GM12874 (cell line): ENCODE data around the gene IL17RA.

Experiments used
- TF ChIP-seq, protein P1 (sequence below): IDR thresholded peaks from 2 replicates; pipeline ENCODE4 v1.5.1; 2011; ENCODE audit warnings: low read depth, mild to moderate bottlenecking, control low read depth, low read length, moderate library complexity; ENCODE audit not compliant: insufficient read depth

IL17RA gene

DNA sequence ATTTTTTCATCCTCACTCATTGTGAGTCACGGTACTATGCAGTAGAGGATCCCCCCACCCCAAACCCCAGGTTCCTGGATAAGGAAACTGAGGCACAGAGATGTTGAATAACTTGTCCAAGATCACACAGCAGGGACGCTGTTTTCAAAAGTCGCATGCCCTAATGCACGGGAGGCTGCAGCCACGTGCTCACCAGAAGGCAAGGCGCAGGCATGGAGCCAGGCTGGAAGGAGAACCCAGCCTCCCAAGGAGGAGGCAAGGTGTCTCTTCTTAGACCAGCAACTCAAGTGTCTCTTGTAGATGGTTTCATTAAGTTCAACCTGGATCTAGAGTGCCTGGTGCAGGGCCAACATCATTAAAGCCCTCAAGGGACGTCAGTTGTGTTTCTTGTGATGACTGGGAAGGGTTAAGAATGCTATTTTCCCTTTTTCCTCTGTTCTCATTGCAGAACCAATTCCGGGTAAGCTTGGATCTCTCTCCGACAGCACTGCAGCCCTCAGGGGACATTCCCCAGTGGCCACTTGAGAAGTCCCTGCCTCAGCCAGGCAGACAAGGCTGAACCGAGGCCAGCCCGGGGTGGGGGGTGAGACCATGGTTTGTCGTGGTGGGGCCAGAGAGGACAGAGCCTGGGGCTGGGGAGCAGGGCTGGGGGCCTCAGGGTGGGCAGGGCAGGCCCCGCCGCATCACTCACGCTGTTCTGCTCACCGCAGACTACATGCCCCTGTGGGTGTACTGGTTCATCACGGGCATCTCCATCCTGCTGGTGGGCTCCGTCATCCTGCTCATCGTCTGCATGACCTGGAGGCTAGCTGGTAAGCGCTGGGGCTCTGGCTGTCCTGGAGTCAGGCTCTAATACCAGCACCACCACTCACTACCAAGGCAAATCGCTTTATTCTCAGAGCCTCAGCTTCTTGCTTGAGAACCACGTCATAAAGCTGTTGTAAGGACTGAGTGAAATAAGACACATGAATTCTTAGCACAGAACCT is 20.6 kb downstream of the IL17RA start:
- TF ChIP-seq, protein P1, sequence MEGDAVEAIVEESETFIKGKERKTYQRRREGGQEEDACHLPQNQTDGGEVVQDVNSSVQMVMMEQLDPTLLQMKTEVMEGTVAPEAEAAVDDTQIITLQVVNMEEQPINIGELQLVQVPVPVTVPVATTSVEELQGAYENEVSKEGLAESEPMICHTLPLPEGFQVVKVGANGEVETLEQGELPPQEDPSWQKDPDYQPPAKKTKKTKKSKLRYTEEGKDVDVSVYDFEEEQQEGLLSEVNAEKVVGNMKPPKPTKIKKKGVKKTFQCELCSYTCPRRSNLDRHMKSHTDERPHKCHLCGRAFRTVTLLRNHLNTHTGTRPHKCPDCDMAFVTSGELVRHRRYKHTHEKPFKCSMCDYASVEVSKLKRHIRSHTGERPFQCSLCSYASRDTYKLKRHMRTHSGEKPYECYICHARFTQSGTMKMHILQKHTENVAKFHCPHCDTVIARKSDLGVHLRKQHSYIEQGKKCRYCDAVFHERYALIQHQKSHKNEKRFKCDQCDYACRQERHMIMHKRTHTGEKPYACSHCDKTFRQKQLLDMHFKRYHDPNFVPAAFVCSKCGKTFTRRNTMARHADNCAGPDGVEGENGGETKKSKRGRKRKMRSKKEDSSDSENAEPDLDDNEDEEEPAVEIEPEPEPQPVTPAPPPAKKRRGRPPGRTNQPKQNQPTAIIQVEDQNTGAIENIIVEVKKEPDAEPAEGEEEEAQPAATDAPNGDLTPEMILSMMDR, result no peak

DNA sequence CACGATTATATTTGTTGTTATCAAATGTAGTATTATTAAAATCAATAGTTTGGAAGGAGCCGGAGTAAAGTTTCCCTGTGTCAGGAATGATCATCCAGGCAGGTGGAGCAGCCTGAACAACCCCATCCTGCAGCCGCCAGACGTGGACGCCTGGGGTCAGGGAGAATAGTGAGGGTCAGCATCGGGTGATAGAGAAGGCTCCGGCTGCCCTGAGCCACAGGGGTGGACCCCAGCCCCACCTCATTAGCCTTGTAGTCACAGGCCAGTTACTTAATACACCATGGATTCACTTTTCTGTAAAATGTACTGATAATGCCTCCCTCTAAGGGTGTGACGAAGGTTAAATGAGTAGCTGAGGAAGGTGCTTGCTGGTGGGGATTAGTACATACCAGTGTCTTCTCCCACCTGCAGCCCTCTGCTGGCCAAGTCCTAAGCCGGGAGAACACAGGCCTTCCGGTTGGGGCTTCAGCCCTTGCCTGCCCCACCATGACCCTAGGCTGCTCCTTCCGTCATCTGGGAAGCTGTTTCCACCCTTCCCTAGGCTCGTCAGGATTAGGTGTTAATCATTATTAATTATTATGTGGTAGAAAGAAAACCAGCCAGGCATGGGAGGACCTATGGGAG is 21.5 kb downstream of the IL17RA start:
- TF ChIP-seq, protein P1, result peak; percentile 26; the same call in 1 of the 2 replicates

DNA sequence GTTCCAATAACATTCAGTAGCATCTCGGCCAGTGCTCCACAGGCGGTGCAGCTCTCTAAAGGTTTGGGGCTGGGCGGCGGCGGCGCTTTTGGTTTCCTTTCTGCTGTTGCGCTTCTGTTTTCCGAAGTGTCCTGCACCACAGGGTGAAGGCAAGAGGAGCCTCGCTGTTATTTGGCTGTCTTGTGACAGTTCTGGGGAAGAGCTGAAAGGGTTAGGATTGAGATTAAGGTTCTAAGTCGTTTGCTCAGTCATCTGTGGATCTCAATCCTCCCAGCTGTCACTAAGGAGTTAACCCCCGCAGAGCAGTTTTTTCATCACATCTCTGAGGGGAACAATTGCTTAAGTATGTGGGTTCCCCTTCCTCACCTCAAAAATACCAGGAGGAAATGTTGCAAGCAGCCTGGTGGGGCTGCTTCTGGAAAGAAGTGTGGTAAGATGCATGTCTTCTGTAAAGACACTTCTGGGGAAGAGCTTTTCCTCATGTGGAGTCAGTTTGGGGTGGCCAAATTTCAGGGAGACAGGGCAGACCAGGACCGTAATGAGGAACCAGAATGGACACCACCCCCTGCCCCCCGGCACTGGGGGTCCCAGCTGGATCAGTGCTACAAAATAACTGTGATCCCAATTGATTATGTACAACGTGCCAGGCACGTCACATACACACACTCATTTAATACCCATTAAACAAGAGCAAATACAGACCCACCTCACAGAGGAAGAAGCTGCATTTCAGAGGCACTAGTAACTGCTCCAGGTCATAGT is 22.2 kb downstream of the IL17RA start:
- TF ChIP-seq, protein P1, result no peak

DNA sequence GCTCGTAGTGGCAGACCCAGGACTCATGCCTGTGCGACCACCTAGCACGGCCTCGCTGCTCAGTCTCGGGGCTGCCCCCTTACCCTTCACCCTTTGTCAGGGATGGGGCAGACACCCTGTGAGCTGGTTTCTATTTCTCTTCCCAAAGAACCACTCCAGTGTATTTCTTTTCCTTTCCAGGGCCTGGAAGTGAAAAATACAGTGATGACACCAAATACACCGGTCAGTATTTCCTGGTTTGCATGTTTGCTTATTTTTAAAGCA is 22.7 kb downstream of the IL17RA start:
- TF ChIP-seq, protein P1, result no peak

DNA sequence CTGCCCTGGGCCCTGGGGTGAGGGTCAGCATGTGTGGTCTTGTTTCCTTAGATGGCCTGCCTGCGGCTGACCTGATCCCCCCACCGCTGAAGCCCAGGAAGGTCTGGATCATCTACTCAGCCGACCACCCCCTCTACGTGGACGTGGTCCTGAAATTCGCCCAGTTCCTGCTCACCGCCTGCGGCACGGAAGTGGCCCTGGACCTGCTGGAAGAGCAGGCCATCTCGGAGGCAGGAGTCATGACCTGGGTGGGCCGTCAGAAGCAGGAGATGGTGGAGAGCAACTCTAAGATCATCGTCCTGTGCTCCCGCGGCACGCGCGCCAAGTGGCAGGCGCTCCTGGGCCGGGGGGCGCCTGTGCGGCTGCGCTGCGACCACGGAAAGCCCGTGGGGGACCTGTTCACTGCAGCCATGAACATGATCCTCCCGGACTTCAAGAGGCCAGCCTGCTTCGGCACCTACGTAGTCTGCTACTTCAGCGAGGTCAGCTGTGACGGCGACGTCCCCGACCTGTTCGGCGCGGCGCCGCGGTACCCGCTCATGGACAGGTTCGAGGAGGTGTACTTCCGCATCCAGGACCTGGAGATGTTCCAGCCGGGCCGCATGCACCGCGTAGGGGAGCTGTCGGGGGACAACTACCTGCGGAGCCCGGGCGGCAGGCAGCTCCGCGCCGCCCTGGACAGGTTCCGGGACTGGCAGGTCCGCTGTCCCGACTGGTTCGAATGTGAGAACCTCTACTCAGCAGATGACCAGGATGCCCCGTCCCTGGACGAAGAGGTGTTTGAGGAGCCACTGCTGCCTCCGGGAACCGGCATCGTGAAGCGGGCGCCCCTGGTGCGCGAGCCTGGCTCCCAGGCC is 23.7 kb downstream of the IL17RA start:
- TF ChIP-seq, protein P1, result no peak

DNA sequence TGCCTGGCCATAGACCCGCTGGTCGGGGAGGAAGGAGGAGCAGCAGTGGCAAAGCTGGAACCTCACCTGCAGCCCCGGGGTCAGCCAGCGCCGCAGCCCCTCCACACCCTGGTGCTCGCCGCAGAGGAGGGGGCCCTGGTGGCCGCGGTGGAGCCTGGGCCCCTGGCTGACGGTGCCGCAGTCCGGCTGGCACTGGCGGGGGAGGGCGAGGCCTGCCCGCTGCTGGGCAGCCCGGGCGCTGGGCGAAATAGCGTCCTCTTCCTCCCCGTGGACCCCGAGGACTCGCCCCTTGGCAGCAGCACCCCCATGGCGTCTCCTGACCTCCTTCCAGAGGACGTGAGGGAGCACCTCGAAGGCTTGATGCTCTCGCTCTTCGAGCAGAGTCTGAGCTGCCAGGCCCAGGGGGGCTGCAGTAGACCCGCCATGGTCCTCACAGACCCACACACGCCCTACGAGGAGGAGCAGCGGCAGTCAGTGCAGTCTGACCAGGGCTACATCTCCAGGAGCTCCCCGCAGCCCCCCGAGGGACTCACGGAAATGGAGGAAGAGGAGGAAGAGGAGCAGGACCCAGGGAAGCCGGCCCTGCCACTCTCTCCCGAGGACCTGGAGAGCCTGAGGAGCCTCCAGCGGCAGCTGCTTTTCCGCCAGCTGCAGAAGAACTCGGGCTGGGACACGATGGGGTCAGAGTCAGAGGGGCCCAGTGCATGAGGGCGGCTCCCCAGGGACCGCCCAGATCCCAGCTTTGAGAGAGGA is 24.5 kb downstream of the IL17RA start:
- TF ChIP-seq, protein P1, result no peak
